GM12801 (cell line): ENCODE measurements around the gene KIF26B.

ENCODE experiments used
- CTCF ChIP-seq: IDR thresholded peaks from one replicate; pipeline ENCODE4 v1.5.1; 2011; ENCODE audit warnings: control low read depth; ENCODE audit not compliant: insufficient read length; ENCODE audit errors: extremely low read depth

The KIF26B gene

GRCh38 chr1:245691897-245692296, 537.1 kb downstream of the KIF26B start:
- no peak for TF ChIP-seq CTCF

- no peak for TF ChIP-seq CTCF
These were observed 537.5 kb downstream of the KIF26B start for GRCh38 chr1:245692318-245692717.

- TF ChIP-seq CTCF, result no peak
These were observed 538.5 kb downstream of the KIF26B start for GRCh38 chr1:245693116-245693793.

- no peak for TF ChIP-seq CTCF
These were observed 539.4 kb downstream of the KIF26B start for GRCh38 chr1:245693941-245694752.

- no peak for TF ChIP-seq CTCF
These were observed 540.0 kb downstream of the KIF26B start for GRCh38 chr1:245694753-245695195.

- TF ChIP-seq CTCF, result no peak
These were observed 540.4 kb downstream of the KIF26B start for GRCh38 chr1:245695211-245695610.

GRCh38 chr1:245698116-245698515, 543.3 kb downstream of the KIF26B start:
- no peak for TF ChIP-seq CTCF
